Glomerular endothelial cell (primary cell): ENCODE data around the gene PLXNA2. TPM values are rescaled to one million over a fixed set of nuclear protein-coding genes. Genes with fewer than 3 reads are reported as not detected.

Experiments used
- DNase-seq: peaks from one replicate; pipeline ENCODE4 v3.0.0-alpha.2; 2011; ENCODE audit warnings: low read depth, low spot score; ENCODE audit errors: extremely low read depth
- total RNA-seq: library from RNA; depleted of rRNA; stranded (reverse); fragments of >200 nt; gene quantifications from 2 replicates; pipeline ENCODE4 v1.2.3, GENCODE V29; 2015

Gene PLXNA2
- total RNA-seq, 1 donor from 2014 or later: 181 TPM

- DNase-seq: no peak
These were observed 118.1 kb downstream of the PLXNA2 start for GRCh38 chr1:208126108-208126507.

GRCh38 chr1:208122612-208123358 is 121.4 kb downstream of the PLXNA2 start:
- DNase-seq: no peak

GRCh38 chr1:208121813-208122364 is 122.3 kb downstream of the PLXNA2 start:
- no peak for DNase-seq

GRCh38 chr1:208120431-208120790 is 123.8 kb downstream of the PLXNA2 start:
- no peak for DNase-seq

- DNase-seq: no peak
These were observed 125.2 kb downstream of the PLXNA2 start for GRCh38 chr1:208118841-208119606.

- DNase-seq: no peak
These were observed 125.9 kb downstream of the PLXNA2 start for GRCh38 chr1:208118306-208118705.

- no peak for DNase-seq
These were observed 126.4 kb downstream of the PLXNA2 start for GRCh38 chr1:208117826-208118225.

- no peak for DNase-seq
These were observed 126.8 kb downstream of the PLXNA2 start for GRCh38 chr1:208117409-208117808.

GRCh38 chr1:208115924-208116640 is 128.1 kb downstream of the PLXNA2 start:
- no peak for DNase-seq

- no peak for DNase-seq
These were observed 131.2 kb downstream of the PLXNA2 start for GRCh38 chr1:208113011-208113410.

GRCh38 chr1:208112401-208112800 is 131.8 kb downstream of the PLXNA2 start:
- no peak for DNase-seq

- DNase-seq: no peak
These were observed 132.5 kb downstream of the PLXNA2 start for GRCh38 chr1:208111646-208112190.

GRCh38 chr1:208110296-208110695 is 133.9 kb downstream of the PLXNA2 start:
- DNase-seq: no peak

- DNase-seq: no peak
These were observed 135.4 kb downstream of the PLXNA2 start for GRCh38 chr1:208108646-208109330.

- no peak for DNase-seq
These were observed 136.0 kb downstream of the PLXNA2 start for GRCh38 chr1:208108213-208108608.

- DNase-seq: no peak
These were observed 136.6 kb downstream of the PLXNA2 start for GRCh38 chr1:208107425-208108212.

GRCh38 chr1:208106218-208106617 is 138.0 kb downstream of the PLXNA2 start:
- no peak for DNase-seq

- no peak for DNase-seq
These were observed 138.4 kb downstream of the PLXNA2 start for GRCh38 chr1:208105756-208106155.
